GM19372 (cell line): ENCODE measurements around the gene FAM98C.

Source experiments
- ATAC-seq: cut with Tn5 transposase; IDR thresholded peaks from one replicate; pipeline ENCODE4 v1.9.1; 2021; ENCODE audit warnings: mild to moderate bottlenecking, low read depth, moderate library complexity; ENCODE audit not compliant: unreplicated experiment

The FAM98C gene

DNA sequence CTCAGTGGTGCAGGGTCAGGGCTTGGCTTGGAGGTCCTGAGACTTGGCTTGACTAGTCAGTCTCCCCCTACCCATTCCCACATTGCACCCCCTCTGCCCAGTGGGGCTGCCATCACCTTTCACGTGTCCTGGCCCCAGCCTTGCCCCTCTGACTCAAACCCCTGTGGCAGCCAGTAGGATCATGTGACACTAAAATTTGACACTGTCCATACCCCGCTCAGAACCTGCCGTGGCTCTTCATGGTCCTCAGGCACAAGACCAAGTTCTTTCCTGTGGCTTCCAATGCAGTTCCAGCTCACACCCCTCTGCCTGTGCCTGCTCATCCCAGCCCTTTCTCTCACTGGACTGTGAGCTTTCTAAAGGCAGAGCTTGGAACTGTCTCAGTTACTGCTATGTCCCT, 26.3 kb upstream of the FAM98C start:
- no peak for ATAC-seq

DNA sequence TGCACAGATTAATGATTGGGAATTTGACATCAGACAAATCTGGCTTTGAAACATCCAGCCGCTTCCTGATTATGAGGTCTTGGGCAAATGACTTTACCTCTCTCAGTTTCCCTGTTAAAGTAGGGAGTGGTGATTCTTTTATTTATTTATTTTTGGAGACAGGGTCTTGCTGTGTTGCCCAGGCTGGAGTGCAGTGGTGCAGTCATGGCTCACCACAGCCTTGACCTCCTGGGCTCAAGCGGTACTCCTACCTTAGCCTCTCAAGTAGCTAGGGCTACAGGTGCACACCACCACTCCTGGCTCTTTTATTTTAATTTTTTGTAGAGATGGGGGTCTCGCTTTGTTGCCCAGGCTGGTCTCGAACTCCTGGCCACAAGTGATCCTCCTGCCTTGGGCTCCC, 25.8 kb upstream of the FAM98C start:
- no peak for ATAC-seq

DNA sequence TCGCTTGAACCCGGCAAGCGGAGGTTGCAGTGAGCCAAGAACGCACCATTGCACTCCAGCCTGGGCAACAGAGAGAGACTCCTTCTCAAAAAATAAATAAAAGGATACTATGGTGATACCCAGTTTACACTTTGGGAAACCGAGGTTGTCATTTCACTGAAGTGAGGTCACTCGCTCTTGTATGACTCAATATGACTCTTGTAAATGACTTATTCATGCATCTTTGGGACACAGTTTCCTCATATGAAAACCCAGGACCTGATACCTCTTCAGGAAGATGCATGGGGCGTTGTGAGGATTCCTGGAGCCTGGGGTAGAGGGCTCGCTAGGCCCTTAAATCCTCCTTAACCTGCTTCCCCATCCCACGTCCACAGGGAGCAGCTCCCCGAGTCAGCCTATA, 24.0 kb upstream of the FAM98C start:
- ATAC-seq, result no peak

DNA sequence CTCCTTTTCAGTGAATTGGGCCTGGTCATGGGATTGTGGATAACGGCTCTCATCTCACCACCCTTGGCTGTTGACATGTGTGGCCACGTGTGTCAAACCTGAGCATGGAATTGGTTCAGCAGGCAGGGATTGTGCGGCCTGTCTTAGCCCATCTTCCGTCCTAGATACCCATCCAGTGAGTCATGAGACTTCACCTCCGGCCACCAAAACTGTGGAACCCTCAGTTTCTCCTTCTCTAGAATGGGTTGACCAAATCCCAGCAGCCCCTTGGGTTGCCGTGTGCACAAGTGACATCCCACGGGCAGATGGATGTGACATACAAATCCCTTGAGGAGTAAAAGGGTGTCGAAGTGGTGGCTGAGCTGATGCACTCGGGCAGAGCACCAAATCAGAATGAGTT, 21.8 kb upstream of the FAM98C start:
- ATAC-seq, result no peak

DNA sequence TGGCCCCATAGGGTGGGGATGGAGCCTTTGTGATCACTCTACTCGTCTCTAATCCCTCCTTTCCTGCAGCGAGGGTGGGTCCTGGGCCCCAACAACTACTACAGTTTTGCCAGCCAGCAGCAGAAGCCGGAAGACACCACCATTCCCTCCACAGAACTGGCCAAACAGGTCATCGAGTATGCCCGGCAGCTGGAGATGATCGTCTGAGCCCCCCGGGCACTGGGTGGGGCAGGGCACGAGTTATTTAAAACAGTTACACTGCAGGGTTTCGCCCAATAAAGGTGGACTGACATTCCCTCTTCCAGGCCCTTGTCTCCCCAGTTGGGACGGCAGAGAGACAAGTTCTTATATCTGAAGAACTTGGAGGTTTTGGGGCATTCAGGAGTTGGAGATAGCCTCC, 19.7 kb upstream of the FAM98C start:
- ATAC-seq, result no peak

DNA sequence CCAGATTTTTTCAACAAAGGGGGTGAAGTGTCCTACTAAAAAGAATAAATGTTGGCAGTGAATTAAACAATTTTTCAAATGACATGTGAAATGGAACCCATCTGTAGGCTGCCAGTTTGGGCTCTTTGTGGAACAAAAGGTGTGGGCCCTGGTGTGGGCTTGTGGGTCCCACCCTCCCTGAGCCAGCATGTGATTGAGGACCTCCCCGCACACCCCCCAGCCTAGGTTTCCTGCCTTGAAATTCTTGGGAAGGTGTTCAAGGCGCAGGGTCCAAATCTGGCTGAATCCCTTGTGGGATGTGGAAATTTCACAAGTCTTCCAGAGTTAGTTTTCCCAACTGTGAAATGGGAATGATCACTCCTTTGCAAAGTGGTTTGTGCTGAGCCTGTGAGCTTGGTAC, 19.1 kb upstream of the FAM98C start:
- ATAC-seq, result no peak

DNA sequence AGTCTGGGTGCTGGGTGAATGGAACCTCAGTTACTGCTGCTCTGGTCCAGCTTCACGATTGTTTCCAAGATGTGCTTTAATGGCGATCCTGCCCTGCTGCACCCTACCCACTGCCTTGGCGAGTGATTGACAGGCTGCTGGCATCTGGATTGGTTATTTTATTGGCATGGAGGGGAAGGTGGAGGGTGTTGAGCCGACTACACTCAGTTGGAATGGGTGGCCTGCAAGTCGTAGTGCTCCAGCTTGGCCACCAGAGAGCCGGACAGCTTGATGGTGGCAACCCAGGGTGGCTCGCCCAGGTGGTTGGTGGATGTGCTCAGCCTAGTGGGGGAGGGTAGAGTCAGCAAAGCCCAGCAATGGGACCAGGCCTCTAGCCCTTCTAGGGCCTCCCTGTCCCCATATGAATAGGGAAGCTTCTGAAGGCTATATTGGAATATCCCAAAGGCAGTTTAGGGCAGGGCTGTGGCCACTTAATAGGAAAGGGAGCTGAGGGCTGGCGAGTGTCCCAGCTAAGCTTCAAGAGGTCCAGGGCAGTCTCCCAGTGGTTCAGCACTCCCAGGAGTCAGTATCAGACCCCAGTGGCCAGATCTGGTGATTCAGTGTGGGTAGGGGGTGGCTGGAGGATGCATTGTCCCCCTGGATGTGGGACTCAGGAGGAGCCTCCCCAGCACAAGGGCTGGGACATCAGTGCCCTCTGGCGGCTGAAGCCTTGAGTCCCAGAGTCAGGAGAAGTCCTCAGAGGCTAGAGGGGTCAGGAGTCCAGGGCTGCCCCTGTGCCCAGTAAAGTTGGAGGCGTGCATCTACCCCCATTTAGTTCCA, 18.5 kb upstream of the FAM98C start:
- no peak for ATAC-seq

DNA sequence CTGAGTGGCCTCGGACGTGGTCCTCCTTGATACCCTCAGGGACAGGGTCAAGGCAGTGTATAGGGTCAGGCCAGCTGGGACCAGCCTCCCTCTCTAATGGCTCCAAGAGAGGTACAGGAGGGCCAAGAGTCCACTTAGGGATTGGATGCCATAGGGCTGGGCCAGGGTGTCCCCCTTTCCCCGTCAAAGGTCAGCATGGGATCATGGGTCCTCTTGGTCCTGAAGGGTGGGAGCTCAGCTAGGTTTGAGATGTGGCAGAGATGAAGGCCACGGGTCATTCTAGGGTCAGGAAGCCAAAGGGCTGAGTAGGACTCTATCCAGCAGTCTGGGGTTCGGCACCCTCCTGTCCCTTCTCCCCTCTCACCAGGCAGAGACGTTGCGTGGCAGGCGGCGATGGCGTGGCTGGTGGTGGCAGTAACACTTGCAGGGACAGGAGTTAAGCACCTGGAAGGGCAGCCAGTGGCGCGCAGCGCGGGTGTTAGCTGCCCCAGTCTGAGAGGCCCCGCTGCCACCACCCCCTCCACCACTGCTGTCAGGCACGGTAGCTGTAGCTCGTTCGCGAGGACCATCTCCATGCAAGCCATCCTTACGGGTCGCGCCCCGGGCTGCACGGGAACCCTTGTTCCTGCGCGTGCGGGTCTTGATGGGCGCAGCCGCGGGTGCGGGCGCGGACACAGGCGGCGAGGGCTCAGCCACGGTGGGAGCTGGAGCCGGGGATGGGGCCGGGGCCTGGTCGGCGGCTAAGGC, 17.7 kb upstream of the FAM98C start:
- no peak for ATAC-seq

DNA sequence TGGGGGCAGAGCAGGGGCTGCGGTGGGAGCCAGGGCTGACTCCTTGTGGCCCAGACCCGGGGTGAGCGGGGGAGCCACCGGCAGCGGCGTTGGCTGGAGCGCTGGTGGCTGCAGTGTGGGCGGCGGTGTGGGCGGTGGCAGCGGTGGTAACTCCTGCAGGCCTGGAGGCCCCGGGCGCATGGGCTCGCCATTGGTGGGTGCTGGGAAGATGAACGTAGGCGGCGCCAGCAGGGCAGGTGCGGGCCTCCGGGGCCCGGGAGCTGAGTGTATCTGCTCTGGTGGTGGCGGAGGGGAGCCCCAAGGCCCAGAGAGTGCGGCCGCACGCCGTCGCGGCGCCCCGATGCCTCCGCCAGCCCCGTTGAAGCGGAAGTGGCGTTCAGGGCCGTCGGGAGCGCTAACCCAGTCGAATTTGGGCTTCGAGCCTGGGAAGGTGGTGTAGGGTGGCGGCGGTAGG, 17.1 kb upstream of the FAM98C start:
- ATAC-seq, result no peak

DNA sequence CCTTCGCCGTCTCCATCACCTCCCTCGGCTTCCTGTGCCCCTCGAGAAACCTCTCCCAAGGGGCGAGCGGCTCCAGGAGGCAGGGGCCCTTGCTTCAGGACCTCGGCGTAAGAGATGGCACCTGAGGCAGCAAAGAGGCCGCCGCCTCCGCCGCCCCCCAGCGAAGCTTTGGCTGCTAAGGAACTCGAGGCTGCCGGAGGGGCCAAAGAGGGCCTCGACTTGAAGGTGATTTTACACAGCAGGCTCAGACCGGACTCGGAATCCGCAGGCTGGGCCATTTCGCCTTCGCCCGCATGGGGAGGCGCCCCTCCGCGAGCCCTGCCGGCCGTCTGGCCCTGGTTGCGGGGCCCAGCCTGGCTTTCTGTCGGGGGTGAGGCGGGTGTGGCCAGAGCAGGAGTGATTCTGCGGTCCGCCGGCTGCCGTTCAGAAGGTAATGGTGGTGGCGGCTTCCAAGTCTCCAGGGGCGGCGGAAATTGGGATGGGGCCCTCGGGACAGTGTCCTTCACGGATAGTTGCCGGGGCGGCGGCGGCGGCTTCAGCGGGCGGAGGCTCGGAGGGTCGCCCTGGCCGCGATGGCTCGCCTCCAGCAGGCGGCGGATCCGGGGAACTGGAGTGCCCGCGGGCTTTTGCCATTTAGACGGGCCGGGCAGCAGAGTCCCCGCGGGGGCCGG, 16.5 kb upstream of the FAM98C start:
- ATAC-seq, result no peak

DNA sequence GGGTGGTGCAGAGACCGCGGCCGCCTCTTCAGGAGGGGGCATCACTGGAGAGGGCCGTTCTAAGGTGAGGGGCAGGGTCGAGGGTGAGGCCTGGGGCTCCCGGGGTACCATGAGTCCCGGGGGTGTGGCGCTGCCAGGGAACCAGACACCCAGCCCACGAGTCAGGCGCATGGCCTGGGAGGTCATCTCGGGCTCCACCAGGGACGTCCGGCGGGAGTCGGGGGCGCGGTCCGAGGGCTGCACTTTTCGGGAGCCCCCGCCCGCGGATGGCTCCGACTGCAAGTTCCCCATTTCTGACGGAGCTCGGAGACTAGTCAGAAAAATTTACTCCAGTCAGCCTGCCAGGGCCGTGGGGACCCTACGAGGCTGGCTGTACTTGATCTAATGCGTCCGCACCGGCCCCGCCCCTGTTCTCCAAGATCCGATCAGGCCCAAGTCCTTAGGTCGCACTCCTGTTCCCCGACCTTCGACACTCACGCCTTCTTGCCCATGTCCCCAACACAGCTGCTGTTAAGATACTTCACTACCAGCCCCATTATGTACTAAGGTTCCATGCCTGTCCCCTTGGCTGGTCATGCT, 15.8 kb upstream of the FAM98C start:
- ATAC-seq, result no peak

DNA sequence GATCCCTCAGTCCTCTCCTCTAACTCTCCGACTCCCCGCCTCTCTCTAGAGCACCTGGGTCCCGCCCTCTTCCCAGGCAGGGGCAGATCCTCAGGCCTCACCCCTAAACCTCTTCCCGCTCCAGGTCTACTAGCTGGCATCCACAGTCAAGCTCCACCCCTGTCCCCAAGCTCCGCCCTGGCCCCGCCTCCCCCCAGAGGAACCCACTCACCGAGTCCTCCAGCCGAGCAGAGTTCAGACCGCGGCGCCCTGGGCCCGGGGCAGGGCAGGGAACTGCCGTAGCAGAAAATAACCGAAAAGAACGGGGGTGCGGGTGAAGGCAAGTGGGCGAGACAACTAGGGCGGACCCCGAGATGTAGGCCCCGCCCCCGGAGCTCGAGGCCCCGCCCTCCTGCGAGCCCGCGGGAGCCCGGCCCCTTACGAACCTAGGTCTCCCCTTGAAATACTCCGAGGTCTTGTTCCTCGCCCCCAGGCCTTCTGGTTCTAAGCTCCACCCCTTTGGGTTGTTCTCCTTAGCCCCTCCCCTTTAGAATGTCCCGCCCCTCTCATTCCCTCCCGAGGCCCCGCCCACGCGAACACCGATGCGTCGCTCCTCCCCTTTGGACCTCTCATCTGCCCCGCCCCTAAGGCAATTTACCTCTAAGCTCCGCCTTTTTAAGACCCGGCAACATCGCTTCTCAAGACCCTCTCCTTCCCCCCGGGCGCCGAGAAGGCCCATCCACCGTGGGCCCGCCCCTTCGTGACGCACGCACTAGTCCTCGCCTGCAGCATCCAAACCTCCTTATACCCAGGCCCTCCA, 15.1 kb upstream of the FAM98C start, which contains the start of gene GGN:
Gene GGN (minus strand): TSS at position 485 of the 799 bp plus-strand sequence. CDS start 773 bp downstream, outside the sequence.
- peak; percentile 47 for ATAC-seq

DNA sequence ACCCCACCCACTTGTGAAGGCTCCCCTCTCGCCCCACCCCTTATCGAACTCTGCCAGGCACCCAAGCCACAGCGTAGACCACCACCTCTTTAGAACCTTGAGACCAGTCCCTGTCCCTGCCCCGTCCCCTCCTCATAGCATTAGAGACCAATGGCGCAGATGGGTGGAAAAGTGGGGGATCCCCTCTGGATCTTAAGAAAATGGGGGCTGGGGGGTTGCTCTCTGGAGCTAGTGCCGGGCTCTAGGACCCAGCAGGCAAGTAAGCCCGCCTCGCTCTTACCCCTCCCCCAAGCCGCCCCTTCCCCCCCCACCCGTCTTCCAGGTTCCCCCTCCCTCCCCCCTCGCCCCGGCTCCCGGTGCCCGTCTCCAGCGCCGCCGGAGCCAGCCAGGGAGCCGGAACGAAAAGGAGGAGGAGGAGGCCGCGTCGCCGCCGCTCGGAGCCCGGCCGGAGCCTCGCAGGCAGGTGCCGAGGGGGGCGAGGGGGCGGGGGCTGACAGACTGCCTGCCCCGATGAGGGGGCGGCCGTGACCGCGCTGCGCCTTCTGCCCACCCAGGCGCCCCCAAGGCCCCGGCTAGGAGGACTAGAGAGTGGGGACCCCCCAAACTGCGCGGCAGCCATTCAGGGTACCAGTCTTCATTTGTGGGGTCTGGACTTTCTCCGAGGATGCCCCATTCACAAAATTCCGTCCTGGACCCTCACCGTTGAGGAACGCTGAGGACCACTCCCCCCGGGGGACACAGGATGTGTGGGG, 14.4 kb upstream of the FAM98C start, which contains the start of gene SPRED3:
Gene SPRED3 (plus strand): TSS at position 349 of the 752 bp plus-strand sequence. CDS start 1,606 bp downstream, outside the sequence.
- ATAC-seq, result no peak

DNA sequence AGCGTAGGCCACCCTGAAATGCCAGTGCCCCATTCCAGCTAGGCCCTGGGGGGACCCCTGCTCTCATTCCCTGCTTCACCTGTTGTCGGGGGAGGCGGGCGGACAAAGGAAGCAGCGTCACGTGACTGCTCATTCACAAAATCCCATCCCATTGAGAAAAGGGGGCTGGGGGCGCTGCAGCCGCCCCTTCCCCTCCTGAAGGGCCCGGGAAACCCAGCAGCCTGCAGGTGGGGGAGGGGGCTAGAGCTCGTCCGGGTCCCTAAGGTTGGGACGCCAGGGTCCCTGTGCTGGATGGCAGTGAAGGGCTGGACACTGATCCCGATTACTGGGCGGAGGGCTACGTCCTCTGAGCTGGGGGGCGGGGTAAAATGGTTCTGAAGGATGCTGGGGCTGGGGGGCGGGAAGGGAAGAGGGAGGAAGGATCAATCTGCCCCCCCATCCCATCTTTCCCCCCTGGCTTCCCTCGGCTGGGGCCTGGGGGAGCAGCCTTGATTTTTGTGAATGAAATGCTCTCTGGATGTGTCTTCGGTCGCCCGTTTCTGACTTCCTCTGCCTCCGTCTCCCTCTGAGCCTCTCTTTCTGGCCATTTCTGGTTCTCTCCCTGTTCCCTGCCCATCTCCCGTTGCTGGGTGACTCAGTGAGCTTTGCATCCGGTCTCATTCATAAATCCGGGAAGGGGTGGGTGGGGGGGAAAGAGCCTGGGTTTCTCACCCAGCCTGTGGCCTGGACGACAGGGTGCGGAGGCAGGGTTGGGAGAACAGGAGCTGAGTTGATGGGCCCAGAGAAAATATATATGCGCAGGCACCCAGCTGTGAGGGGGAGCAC, 13.6 kb upstream of the FAM98C start:
- no peak for ATAC-seq

DNA sequence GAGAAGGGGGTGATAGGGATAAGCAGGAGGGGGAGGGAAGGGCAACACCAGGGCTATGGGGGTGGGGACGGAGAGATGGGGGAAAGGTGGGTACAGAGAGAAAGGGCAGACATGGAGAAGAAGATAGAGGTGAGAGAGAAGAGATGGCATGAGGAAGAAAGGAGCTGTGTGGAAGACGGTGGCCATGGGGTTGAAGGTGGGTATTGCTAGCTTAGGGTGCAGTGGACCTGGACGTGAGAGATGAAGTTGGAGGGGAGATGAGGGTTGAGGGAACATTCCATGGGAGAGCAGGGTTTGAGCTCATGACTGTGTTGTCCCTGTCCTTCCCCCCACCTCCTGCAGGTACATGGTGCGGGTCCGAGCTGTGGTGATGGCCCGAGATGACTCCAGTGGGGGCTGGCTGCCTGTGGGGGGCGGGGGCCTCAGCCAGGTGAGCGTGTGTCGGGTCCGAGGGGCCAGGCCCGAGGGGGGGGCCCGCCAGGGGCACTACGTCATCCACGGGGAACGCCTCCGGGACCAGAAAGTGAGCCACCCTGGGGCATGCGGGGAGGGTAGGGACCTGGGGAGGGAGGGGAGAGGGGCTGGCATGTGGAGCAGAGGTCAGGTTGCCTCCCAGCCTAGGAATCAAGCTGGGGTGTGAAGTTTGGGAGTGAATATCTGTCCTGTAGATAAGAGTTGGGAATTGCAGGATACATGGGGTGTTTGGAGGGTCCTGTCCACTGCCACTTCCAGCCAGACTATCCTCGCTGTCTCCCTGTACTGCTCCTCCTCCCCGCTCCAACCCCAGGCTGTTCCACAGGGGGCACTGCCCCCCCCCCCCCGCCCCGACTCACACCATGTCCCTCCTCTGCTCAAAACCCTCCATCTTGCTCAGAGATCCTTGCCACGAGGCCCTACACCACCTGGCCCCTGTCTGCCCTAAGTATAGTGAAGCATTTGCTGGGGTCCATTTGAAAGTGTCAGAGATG, 12.7 kb upstream of the FAM98C start:
- no peak for ATAC-seq

DNA sequence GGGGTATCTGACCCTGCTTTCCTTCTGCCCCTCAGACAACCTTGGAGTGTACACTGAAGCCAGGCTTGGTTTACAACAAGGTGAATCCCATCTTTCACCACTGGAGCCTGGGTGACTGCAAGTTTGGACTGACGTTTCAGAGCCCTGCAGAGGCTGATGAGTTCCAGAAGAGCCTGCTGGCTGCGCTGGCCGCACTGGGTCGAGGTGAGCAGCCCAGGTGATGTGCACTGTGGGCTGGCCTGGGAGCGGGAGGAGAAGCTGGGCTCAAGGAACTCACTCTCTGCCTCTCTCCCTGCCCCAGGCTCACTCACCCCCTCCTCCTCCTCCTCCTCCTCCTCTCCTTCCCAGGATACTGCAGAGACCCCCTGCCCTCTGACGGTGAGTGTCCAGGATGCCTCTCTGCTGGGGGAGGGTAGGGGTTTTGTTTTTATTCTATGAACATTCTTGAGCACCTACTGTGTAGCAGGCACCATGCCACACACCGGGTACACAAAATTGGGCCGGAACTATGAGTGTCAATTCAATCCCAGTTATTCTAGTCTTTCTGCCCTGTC, 10.9 kb upstream of the FAM98C start:
- ATAC-seq, result no peak
